ENCODE measurements around the gene PRDX2. TPM values are rescaled to one million over a fixed set of nuclear protein-coding genes. Genes with fewer than 3 reads are reported as not detected.

The PRDX2 gene
- total and polyA plus RNA-seq, 3 experiments from 2014 or later = 183 to 257 (median 184) TPM

DNA sequence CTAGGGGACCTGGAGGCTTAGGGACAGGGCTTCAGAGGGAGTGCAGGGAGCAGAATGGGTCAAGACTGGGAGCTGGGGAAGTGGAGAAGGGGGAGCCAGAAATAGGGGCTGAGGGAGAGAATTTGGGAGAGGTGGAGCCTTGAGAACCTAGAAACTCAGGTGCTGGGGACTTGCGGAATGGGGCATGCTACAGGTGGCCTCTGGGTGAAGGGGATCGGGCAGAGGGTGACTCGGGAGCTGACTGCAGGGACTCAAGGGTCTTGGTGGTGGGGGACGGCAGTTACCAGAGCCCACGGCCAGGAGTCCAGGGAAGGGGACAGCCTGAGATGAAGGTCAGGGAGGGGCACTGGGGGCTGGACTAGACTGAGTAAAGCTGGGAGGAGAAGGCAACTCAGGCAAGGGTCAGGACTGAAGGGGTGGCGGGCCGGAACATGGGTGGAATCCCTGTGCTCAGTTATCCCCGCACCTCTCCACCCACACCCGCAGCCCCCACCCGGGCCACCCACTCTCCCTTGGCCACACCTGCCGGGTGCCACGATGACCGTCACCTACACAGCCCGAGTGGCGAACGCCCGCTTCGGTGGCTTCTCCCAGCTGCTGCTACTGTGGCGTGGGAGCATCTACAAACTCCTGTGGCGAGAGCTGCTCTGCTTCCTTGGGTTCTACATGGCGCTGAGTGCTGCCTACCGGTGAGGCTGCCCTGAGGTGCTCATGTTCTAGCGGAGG is 49.4 kb downstream of the PRDX2 start:
- Histone ChIP-seq H3K36me3 (ENCODE audit: insufficient read depth, low read length) (peaks cover 7% of the 10 kb centered on the region), H3K9me3 (ENCODE audit: low read length) (no peaks in the 10 kb centered on the region), H3K27me3 (ENCODE audit: insufficient read depth, low read length, poor library complexity, severe bottlenecking) (peaks cover 4% of the 10 kb centered on the region), H3K27ac (ENCODE audit: low read depth, low read length) (no peak overlapping the region), H3K4me1 (ENCODE audit: insufficient read depth, low read length) (no peaks in the 10 kb centered on the region), H3K4me3 (ENCODE audit: low read length) (no peak overlapping the region)
- H3K36me3 Mint-ChIP-seq = peaks cover 8 to 12% (median 8%) of the 10 kb centered on the region in 3 donors
- ChIA-PET POLR2A (no interaction called here), CTCF (interaction anchor here (1.0 to 1.5 kb wide), 4 partner anchors 8 to 44 kb away, joined by 3 to 5 read pairs (median 4); partner anchors contain the start of gene TRIR)
- no peak overlapping the region for H3K27ac Mint-ChIP-seq
- H3K4me1 Mint-ChIP-seq = peaks cover 4 to 5% (median 5%) of the 10 kb centered on the region in 3 donors
- no peak for DNase-seq
- H3K9me3 Mint-ChIP-seq = peaks cover 0 to 6% (median 0%) of the 10 kb centered on the region in 5 donors
- H3K27me3 Mint-ChIP-seq = peaks cover 19 to 30% of the 10 kb centered on the region in 2 donors
- H3K4me3 Mint-ChIP-seq = peak overlapping the region in 1 of 7 donors; percentile 69

DNA sequence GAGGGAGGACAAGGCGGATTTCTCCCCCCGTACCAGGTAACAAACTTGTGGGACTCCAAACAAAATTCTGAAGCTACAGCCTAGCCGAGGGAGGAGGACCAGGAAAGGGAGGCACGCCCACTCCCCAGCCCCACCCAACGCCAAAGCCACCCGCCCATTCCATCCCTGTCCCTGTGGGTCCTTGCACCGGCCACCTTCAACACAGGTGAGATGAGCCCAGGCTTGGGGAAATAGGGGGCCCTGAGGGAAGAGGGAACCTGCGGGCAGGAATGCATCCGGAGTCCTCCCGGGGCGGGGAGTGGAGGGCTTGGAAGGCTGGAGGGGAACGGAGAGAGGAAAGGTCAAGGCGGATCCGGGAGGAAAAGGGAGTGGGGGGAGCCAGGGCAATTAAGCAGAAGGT is 50.0 kb downstream of the PRDX2 start, which contains the start of gene BEST2:
Gene BEST2, plus strand, starts transcription at position 157 of the 400 bp plus-strand sequence. CDS start 802 bp downstream, outside the sequence.
- no peaks in the 10 kb centered on the region for H3K9me3 ChIP-seq (ENCODE audit: low read length)
- Mint-ChIP-seq H3K9me3 (peaks cover 0 to 6% (median 0%) of the 10 kb centered on the region in 5 donors), H3K36me3 (peaks cover 8 to 18% (median 10%) of the 10 kb centered on the region in 3 donors), H3K27me3 (peaks cover 19 to 30% of the 10 kb centered on the region in 2 donors), H3K4me1 (peaks cover 4 to 5% (median 5%) of the 10 kb centered on the region in 3 donors), H3K4me3 (peak within 1 kb of the TSS in 1 of 7 donors; percentile 69), H3K27ac (no peak within 1 kb of the TSS)
- ChIA-PET POLR2A (no interaction called here), CTCF (interaction anchor here (1.5 kb wide), 1 partner anchor 9 kb away, joined by 4 read pairs; no protein-coding TSS in a partner anchor)
- no peak for DNase-seq
- no peak within 1 kb of the TSS for H3K4me3 ChIP-seq (ENCODE audit: low read length)
- no peak within 1 kb of the TSS for H3K27ac ChIP-seq (ENCODE audit: low read depth, low read length)
- H3K27me3 ChIP-seq (ENCODE audit: insufficient read depth, low read length, poor library complexity, severe bottlenecking) = peaks cover 4% of the 10 kb centered on the region
- no peaks in the 10 kb centered on the region for H3K4me1 ChIP-seq (ENCODE audit: insufficient read depth, low read length)
- peaks cover 10% of the 10 kb centered on the region for H3K36me3 ChIP-seq (ENCODE audit: insufficient read depth, low read length)

DNA sequence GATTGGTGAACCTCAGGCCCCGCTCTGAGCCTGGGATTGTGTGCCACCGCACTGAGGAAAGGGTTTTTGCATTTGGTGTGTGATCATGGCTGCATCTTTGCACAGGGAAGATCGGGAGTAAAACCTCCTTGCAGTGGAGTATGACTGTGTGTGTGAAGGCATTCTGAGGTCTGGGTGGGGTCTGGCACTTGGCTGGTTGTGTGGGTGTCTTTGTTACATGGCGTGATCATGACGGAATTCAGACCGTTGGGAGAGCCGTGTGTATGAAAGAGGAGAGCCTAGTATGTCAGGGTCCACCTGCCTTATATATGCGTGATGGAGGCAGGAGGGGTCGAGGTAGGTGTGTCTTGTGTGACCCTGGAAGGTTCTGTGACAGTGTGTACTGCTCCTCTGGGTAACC is 50.7 kb downstream of the PRDX2 start:
- H3K9me3 ChIP-seq (ENCODE audit: low read length) = no peaks in the 10 kb centered on the region
- POLR2A ChIA-PET = no interaction called here
- H3K4me1 ChIP-seq (ENCODE audit: insufficient read depth, low read length) = no peaks in the 10 kb centered on the region
- Mint-ChIP-seq H3K4me1 (peaks cover 4 to 5% (median 5%) of the 10 kb centered on the region in 3 donors), H3K9me3 (peaks cover 0 to 6% (median 0%) of the 10 kb centered on the region in 5 donors), H3K27me3 (peaks cover 16 to 25% of the 10 kb centered on the region in 2 donors), H3K27ac (no peak overlapping the region), H3K4me3 (no peak overlapping the region), H3K36me3 (peaks cover 8 to 26% (median 10%) of the 10 kb centered on the region in 3 donors)
- peaks cover 11% of the 10 kb centered on the region for H3K36me3 ChIP-seq (ENCODE audit: insufficient read depth, low read length)
- no peaks in the 10 kb centered on the region for H3K27me3 ChIP-seq (ENCODE audit: insufficient read depth, low read length, poor library complexity, severe bottlenecking)
- no peak for DNase-seq
- CTCF ChIA-PET = interaction anchor here (1.5 kb wide), 1 partner anchor 10 kb away, joined by 4 read pairs; no protein-coding TSS in a partner anchor
- H3K27ac ChIP-seq (ENCODE audit: low read depth, low read length) = no peak overlapping the region
- no peak overlapping the region for H3K4me3 ChIP-seq (ENCODE audit: low read length)

DNA sequence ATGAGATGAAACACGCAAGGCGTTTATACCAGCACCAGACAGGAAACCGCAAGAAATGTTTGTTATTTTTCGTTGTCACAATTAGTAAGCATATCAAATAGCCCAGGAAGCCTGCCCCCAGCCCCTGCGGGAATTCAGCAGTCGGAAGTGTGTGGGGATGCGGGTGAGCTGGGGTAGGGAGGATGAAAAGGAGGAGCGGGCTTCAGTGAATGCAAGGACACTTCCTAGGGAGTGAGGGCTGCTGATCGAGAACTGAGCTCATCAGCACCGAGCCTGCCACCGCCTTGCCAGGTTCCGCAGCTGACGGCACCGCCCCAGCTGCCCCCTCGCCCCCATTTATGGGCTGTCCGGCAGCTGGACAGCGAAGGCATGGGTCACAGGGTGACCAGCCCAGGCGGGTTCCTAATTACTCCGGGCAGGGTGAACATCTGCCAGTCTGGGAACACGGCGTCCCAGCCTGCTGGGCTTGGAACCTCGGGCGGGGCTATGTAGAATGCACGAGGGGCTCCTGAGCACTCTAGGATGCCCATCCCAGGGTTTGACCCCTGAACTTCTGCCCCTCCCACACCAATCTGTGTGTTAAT is 51.6 kb downstream of the PRDX2 start:
- POLR2A ChIA-PET = interaction anchor here (0.5 kb wide), 1 partner anchor 12 kb away, joined by 5 read pairs; no protein-coding TSS in a partner anchor
- H3K4me1 Mint-ChIP-seq = peaks cover 5 to 6% (median 5%) of the 10 kb centered on the region in 3 donors

DNA sequence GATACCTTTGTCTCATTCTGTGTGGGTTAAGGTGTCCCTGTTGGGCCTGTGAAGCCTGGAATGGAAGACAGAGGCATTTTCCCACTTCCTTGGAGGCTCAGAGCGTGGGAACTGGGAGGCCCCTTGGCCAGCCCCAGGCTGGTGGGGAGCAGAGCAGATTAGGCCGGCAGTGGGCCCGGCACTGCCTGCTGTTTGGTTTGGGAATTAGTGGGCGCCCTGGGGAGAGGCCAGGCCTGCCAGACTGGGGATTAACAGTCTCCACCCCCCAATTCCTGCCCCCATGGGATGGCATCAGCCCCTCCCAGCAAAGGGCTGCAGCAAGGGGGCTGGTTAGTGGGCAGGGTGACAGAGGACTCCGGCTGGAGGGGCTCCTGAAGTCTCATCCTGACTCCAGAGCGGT is 53.1 kb downstream of the PRDX2 start:
- CTCF ChIA-PET = interaction anchor here (1.0 kb wide), 1 partner anchor 16 kb away, joined by 3 read pairs; no protein-coding TSS in a partner anchor
- Mint-ChIP-seq H3K36me3 (peaks cover 8 to 43% (median 14%) of the 10 kb centered on the region in 3 donors), H3K4me3 (no peak overlapping the region), H3K4me1 (peaks cover 5 to 6% (median 5%) of the 10 kb centered on the region in 3 donors), H3K27me3 (peaks cover 9 to 15% of the 10 kb centered on the region in 2 donors), H3K9me3 (peaks cover 0 to 6% (median 0%) of the 10 kb centered on the region in 5 donors), H3K27ac (peak overlapping the region in 2 of 8 donors; percentile 23 to 38)
- POLR2A ChIA-PET = no interaction called here
- Histone ChIP-seq H3K36me3 (ENCODE audit: insufficient read depth, low read length) (peaks cover 13% of the 10 kb centered on the region), H3K4me3 (ENCODE audit: low read length) (no peak overlapping the region), H3K4me1 (ENCODE audit: insufficient read depth, low read length) (no peaks in the 10 kb centered on the region), H3K27me3 (ENCODE audit: insufficient read depth, low read length, poor library complexity, severe bottlenecking) (no peaks in the 10 kb centered on the region), H3K27ac (ENCODE audit: low read depth, low read length) (no peak overlapping the region), H3K9me3 (ENCODE audit: low read length) (no peaks in the 10 kb centered on the region)
- no peak for DNase-seq

More for the DNA sequence above, 51.6 kb downstream of the PRDX2 start:
- CTCF ChIA-PET = interaction anchor here (1.1 kb wide), 1 partner anchor 10 kb away, joined by 3 read pairs; no protein-coding TSS in a partner anchor
- no peak for DNase-seq
- H3K27me3 ChIP-seq (ENCODE audit: insufficient read depth, low read length, poor library complexity, severe bottlenecking) = no peaks in the 10 kb centered on the region
- peaks cover 16 to 19% of the 10 kb centered on the region in 2 donors for H3K27me3 Mint-ChIP-seq
- peaks cover 13% of the 10 kb centered on the region for H3K36me3 ChIP-seq (ENCODE audit: insufficient read depth, low read length)
- peaks cover 8 to 34% (median 10%) of the 10 kb centered on the region in 3 donors for H3K36me3 Mint-ChIP-seq
- H3K4me1 ChIP-seq (ENCODE audit: insufficient read depth, low read length) = no peaks in the 10 kb centered on the region
- H3K4me3 ChIP-seq (ENCODE audit: low read length) = no peak overlapping the region
- H3K27ac ChIP-seq (ENCODE audit: low read depth, low read length) = no peak overlapping the region
- peaks cover 0 to 6% (median 0%) of the 10 kb centered on the region in 5 donors for H3K9me3 Mint-ChIP-seq
- H3K27ac Mint-ChIP-seq = peak overlapping the region in 1 of 8 donors; percentile 37
- H3K4me3 Mint-ChIP-seq = peak overlapping the region in 2 of 7 donors; percentile 36 to 70
- H3K9me3 ChIP-seq (ENCODE audit: low read length) = no peaks in the 10 kb centered on the region

Other genes with a start within 250 kb of the PRDX2 start
- gene ZNF490, start 191.0 kb downstream of the PRDX2 start, total RNA-seq = 1 to 10 TPM; 8.0 to 8.4 TPM
- 6.9 TPM for gene ZNF490, start 191.0 kb downstream of the PRDX2 start, polyA plus RNA-seq
- gene ZNF791, start 190.9 kb downstream of the PRDX2 start, total RNA-seq = 10 to 100 TPM; 23.6 to 23.8 TPM
- gene ZNF791, start 190.9 kb downstream of the PRDX2 start, polyA plus RNA-seq = 21.3 TPM
- 10 to 100 TPM; 83.8 to 85.3 TPM for gene MAN2B1, start 135.1 kb downstream of the PRDX2 start, total RNA-seq
- 76.4 TPM for gene MAN2B1, start 135.1 kb downstream of the PRDX2 start, polyA plus RNA-seq
- 10 to 100 TPM; 18.8 to 19.9 TPM for gene WDR83, start 135.0 kb downstream of the PRDX2 start, total RNA-seq
- 13.1 TPM for gene WDR83, start 135.0 kb downstream of the PRDX2 start, polyA plus RNA-seq
- gene DHPS, start 119.9 kb downstream of the PRDX2 start, total RNA-seq = 100 to 1,000 TPM; 113 to 116 TPM
- gene DHPS, start 119.9 kb downstream of the PRDX2 start, polyA plus RNA-seq = 91.8 TPM
- gene GNG14, start 113.8 kb downstream of the PRDX2 start, total RNA-seq = not detected
- not detected for gene GNG14, start 113.8 kb downstream of the PRDX2 start, polyA plus RNA-seq
- 1 to 10 TPM; 7.9 to 8.1 TPM for gene FBXW9, start 105.2 kb downstream of the PRDX2 start, total RNA-seq
- 5.9 TPM for gene FBXW9, start 105.2 kb downstream of the PRDX2 start, polyA plus RNA-seq
- 100 to 1,000 TPM; 148 TPM for gene TNPO2, start 77.9 kb downstream of the PRDX2 start, total RNA-seq
- 3.4 TPM for gene TNPO2, start 77.9 kb downstream of the PRDX2 start, polyA plus RNA-seq
- gene TRIR, start 67.1 kb downstream of the PRDX2 start, total RNA-seq = 100 to 1,000 TPM; 243 to 247 TPM
- gene TRIR, start 67.1 kb downstream of the PRDX2 start, polyA plus RNA-seq = 248 TPM
- gene GET3, start 64.3 kb downstream of the PRDX2 start, total RNA-seq = 100 to 1,000 TPM in 1 of 2 experiments, 10 to 100 TPM in 1; 96.9 to 101 TPM
- 72.5 TPM for gene GET3, start 64.3 kb downstream of the PRDX2 start, polyA plus RNA-seq
- gene BEST2, start 50.0 kb downstream of the PRDX2 start, total RNA-seq = not detected
- gene BEST2, start 50.0 kb downstream of the PRDX2 start, polyA plus RNA-seq = not detected
- 10 to 100 TPM in 1 of 2 experiments, 1 to 10 TPM in 1; 9.8 to 11.4 TPM for gene HOOK2, start 26.2 kb downstream of the PRDX2 start, total RNA-seq
- gene HOOK2, start 26.2 kb downstream of the PRDX2 start, polyA plus RNA-seq = 2.9 TPM
- gene JUNB, start 10.3 kb downstream of the PRDX2 start, total RNA-seq = 100 to 1,000 TPM; 249 to 259 TPM
- gene JUNB, start 10.3 kb downstream of the PRDX2 start, polyA plus RNA-seq = 1,529 TPM
- 10 to 100 TPM; 24.6 to 31.0 TPM for gene THSD8, start 269 bp upstream of the PRDX2 start, total RNA-seq
- gene THSD8, start 269 bp upstream of the PRDX2 start, polyA plus RNA-seq = not detected
- 10 to 100 TPM; 51.5 to 62.4 TPM for gene RNASEH2A, start 4.8 kb upstream of the PRDX2 start, total RNA-seq
- 24.1 TPM for gene RNASEH2A, start 4.8 kb upstream of the PRDX2 start, polyA plus RNA-seq
- gene RTBDN, start 32.8 kb upstream of the PRDX2 start, total RNA-seq = not detected
- gene RTBDN, start 32.8 kb upstream of the PRDX2 start, polyA plus RNA-seq = not detected
- gene MAST1, start 36.7 kb upstream of the PRDX2 start, total RNA-seq = under 1 TPM; 0.24 to 0.38 TPM
- gene MAST1, start 36.7 kb upstream of the PRDX2 start, polyA plus RNA-seq = 1.2 TPM
- gene DNASE2, start 79.6 kb upstream of the PRDX2 start, total RNA-seq = 10 to 100 TPM; 20.7 to 22.4 TPM
- gene DNASE2, start 79.6 kb upstream of the PRDX2 start, polyA plus RNA-seq = 61.6 TPM
- gene KLF1, start 85.4 kb upstream of the PRDX2 start, total RNA-seq = under 1 TPM; 0.84 to 0.90 TPM
- gene KLF1, start 85.4 kb upstream of the PRDX2 start, polyA plus RNA-seq = not detected
- gene GCDH, start 89.4 kb upstream of the PRDX2 start, total RNA-seq = 10 to 100 TPM; 59.4 to 60.1 TPM
- 19.7 TPM for gene GCDH, start 89.4 kb upstream of the PRDX2 start, polyA plus RNA-seq
- 1 to 10 TPM; 1.5 to 2.1 TPM for gene SYCE2, start 117.5 kb upstream of the PRDX2 start, total RNA-seq
- not detected for gene SYCE2, start 117.5 kb upstream of the PRDX2 start, polyA plus RNA-seq
- gene FARSA, start 131.9 kb upstream of the PRDX2 start, total RNA-seq = 100 to 1,000 TPM; 188 to 192 TPM
- 64.5 TPM for gene FARSA, start 131.9 kb upstream of the PRDX2 start, polyA plus RNA-seq
- 100 to 1,000 TPM; 832 to 843 TPM for gene CALR, start 136.8 kb upstream of the PRDX2 start, total RNA-seq
- 174 TPM for gene CALR, start 136.8 kb upstream of the PRDX2 start, polyA plus RNA-seq
- 100 to 1,000 TPM; 227 to 230 TPM for gene RAD23A, start 144.1 kb upstream of the PRDX2 start, total RNA-seq
- gene RAD23A, start 144.1 kb upstream of the PRDX2 start, polyA plus RNA-seq = 115 TPM
- gene GADD45GIP1, start 155.4 kb upstream of the PRDX2 start, total RNA-seq = 10 to 100 TPM; 37.3 to 38.6 TPM
- 64.1 TPM for gene GADD45GIP1, start 155.4 kb upstream of the PRDX2 start, polyA plus RNA-seq
- gene DAND5, start 167.8 kb upstream of the PRDX2 start, total RNA-seq = not detected
- gene DAND5, start 167.8 kb upstream of the PRDX2 start, polyA plus RNA-seq = not detected
- 1 to 10 TPM; 2.3 to 2.8 TPM for gene NFIX, start 193.7 kb upstream of the PRDX2 start, total RNA-seq
- 0.94 TPM for gene NFIX, start 193.7 kb upstream of the PRDX2 start, polyA plus RNA-seq

Measured in CD8-positive, alpha-beta memory T cell (primary cell).